Measurements from ENCODE around the gene CAMSAP2. TPM values are rescaled to one million over a fixed set of nuclear protein-coding genes. Genes with fewer than 3 reads are reported as not detected.

The CAMSAP2 gene
- total RNA-seq, 1 donor from 2014 or later: 43.9 TPM

- Histone ChIP-seq H3K9me3 (ENCODE audit: low read depth) (no peaks in the 10 kb centered on the region), H3K4me3 (no peak overlapping the region), H3K9ac (no peak overlapping the region), H2AFZ (replicated peaks) (no peak overlapping the region), H3K79me2 (ENCODE audit: low read depth) (no peaks in the 10 kb centered on the region), H3K4me2 (no peak overlapping the region), H3K27ac (no peak overlapping the region), H3K36me3 (no peaks in the 10 kb centered on the region), H4K20me1 (ENCODE audit: low read depth) (no peaks in the 10 kb centered on the region), H3K27me3 (peaks cover 10% of the 10 kb centered on the region), H3F3A (ENCODE audit: low read depth) (peaks cover 22% of the 10 kb centered on the region), H3K4me1 (peaks cover 10% of the 10 kb centered on the region)
- Mint-ChIP-seq H3K4me1 (peaks cover 9% of the 10 kb centered on the region), H3K27ac (no peak overlapping the region), H3K9me3 (no peaks in the 10 kb centered on the region), H3K27me3 (ENCODE audit: insufficient read depth, low read depth) (peaks cover 6% of the 10 kb centered on the region), H3K4me3 (no peak overlapping the region), H3K36me3 (no peaks in the 10 kb centered on the region)
- no peak for DNase-seq (ENCODE audit: low spot score)
- TF ChIP-seq EZH2 (IDR thresholded peaks at IDR 0.05) (no peak), EZH2phosphoT487 (IDR thresholded peaks at IDR 0.05) (no peak), CTCF (IDR thresholded peaks at IDR 0.05) (no peak)
Observed at GRCh38 chr1:200733907-200734306, 4.8 kb upstream of the CAMSAP2 start.

- no peak for TF ChIP-seq EZH2phosphoT487 (IDR thresholded peaks at IDR 0.05)
- Histone ChIP-seq H2AFZ (replicated peaks) (no peak overlapping the region), H3F3A (ENCODE audit: low read depth) (peaks cover 27% of the 10 kb centered on the region), H3K4me1 (peaks cover 35% of the 10 kb centered on the region), H3K4me2 (peak overlapping the region; percentile 64), H3K27ac (no peak overlapping the region), H3K9ac (no peak overlapping the region), H3K4me3 (no peak overlapping the region), H4K20me1 (ENCODE audit: low read depth) (peaks cover 31% of the 10 kb centered on the region), H3K9me3 (ENCODE audit: low read depth) (no peaks in the 10 kb centered on the region), H3K79me2 (ENCODE audit: low read depth) (peaks cover 33% of the 10 kb centered on the region), H3K36me3 (peaks cover 4% of the 10 kb centered on the region), H3K27me3 (peaks cover 10% of the 10 kb centered on the region)
- H3K27me3 Mint-ChIP-seq (ENCODE audit: insufficient read depth, low read depth): peaks cover 6% of the 10 kb centered on the region
- no peak for DNase-seq (ENCODE audit: low spot score)
- peaks cover 30% of the 10 kb centered on the region for H3K4me1 Mint-ChIP-seq
- H3K9me3 Mint-ChIP-seq: no peaks in the 10 kb centered on the region
- H3K4me3 Mint-ChIP-seq: peak overlapping the region; percentile 99
- no peaks in the 10 kb centered on the region for H3K36me3 Mint-ChIP-seq
- H3K27ac Mint-ChIP-seq: peak overlapping the region; percentile 78
Observed at GRCh38 chr1:200737647-200738291, 924 bp upstream of the CAMSAP2 start.

GRCh38 chr1:200738949-200739651 is 407 bp downstream of the CAMSAP2 start:
- H3K4me1 ChIP-seq: peaks cover 37% of the 10 kb centered on the region
- peak; percentile 88 for DNase-seq (ENCODE audit: low spot score)
- peak overlapping the region; percentile 99 for H3K4me3 Mint-ChIP-seq
- TF ChIP-seq EZH2 (IDR thresholded peaks at IDR 0.05) (no peak), EZH2phosphoT487 (IDR thresholded peaks at IDR 0.05) (no peak), CTCF (IDR thresholded peaks at IDR 0.05) (no peak)
- H3K27ac ChIP-seq: peak overlapping the region; percentile 93
- peak overlapping the region; percentile 99 for H3K27ac Mint-ChIP-seq
- H3F3A ChIP-seq (ENCODE audit: low read depth): peaks cover 27% of the 10 kb centered on the region
- H3K4me3 ChIP-seq: peak overlapping the region; percentile 89
- H3K79me2 ChIP-seq (ENCODE audit: low read depth): peaks cover 46% of the 10 kb centered on the region
- peaks cover 5% of the 10 kb centered on the region for H3K36me3 ChIP-seq
- H2AFZ ChIP-seq (replicated peaks): peak overlapping the region; percentile 84
- H3K9me3 Mint-ChIP-seq: peaks cover 2% of the 10 kb centered on the region
- peaks cover 10% of the 10 kb centered on the region for H3K27me3 ChIP-seq
- peak overlapping the region; percentile 89 for H3K4me2 ChIP-seq
- H3K36me3 Mint-ChIP-seq: peaks cover 6% of the 10 kb centered on the region
- H3K27me3 Mint-ChIP-seq (ENCODE audit: insufficient read depth, low read depth): peaks cover 6% of the 10 kb centered on the region
- no peaks in the 10 kb centered on the region for H3K9me3 ChIP-seq (ENCODE audit: low read depth)
- H3K4me1 Mint-ChIP-seq: peaks cover 35% of the 10 kb centered on the region
- peaks cover 44% of the 10 kb centered on the region for H4K20me1 ChIP-seq (ENCODE audit: low read depth)
- peak overlapping the region; percentile 51 for H3K9ac ChIP-seq

Data from neural progenitor cell (in vitro differentiated cells).